Endothelial cell of umbilical vein (primary cell): ENCODE data around the gene PSME3IP1. TPM values are rescaled to one million over a fixed set of nuclear protein-coding genes. Genes with fewer than 3 reads are reported as not detected.

Experiments used
- BruUV-seq: library from RNA; stranded (reverse); fragments of 400-500 nt; replicated peaks from 2 replicates; lab custom pipeline; 2021; lab: Mats Ljungman, UMichigan
- CTCF ChIA-PET: fragments of 300-600, 350-600 bp; sonication (Branson Sonifier 250); formaldehyde crosslinking; loops from one replicate; lab custom pipeline; 2021; ENCODE audit warnings: antibody characterized with exemption, inconsistent platforms; lab: Charles Lee
- POLR2A ChIA-PET: fragments of 300-600, 350-600 bp; sonication (Branson Sonifier 250); formaldehyde crosslinking; loops from one replicate; lab custom pipeline; 2021; ENCODE audit warnings: antibody characterized with exemption, inconsistent platforms; lab: Charles Lee
- DNase-seq: peaks from one replicate; pipeline ENCODE4 v3.0.0-alpha.2; 2011; ENCODE audit warnings: low read depth, low spot score
- FAIRE-seq: peaks from 2 replicates; lab custom pipeline; 2011; peaks lifted over from hg19 to GRCh38; lab: Jason Lieb, UNC
- H2AFZ ChIP-seq: 2 replicates; pipeline ENCODE4 v1.6.0; 2012; ENCODE audit warnings: low read depth, low read length, control low read depth, inconsistent platforms
- H3K27ac ChIP-seq: 2 replicates; pipeline ENCODE4 v1.5.1; 2011; ENCODE audit warnings: low read depth, mild to moderate bottlenecking, control low read depth, low read length, moderate library complexity; ENCODE audit not compliant: insufficient read depth
- H3K27me3 ChIP-seq, 2 experiments: 2 replicates each; pipeline versions ENCODE4 v1.6.0 to v1.6.1; 2011; ENCODE audit warnings: low read length in 2 of 2, mixed read lengths in 1 of 2; ENCODE audit not compliant: control insufficient read depth in 2 of 2, insufficient read depth in 2 of 2
- H3K36me3 ChIP-seq, 2 experiments: 2 replicates in 1 of 2; 3 replicates in 1 of 2; pipeline ENCODE4 v1.5.1; 2011; ENCODE audit warnings: low read length in 2 of 2, mild to moderate bottlenecking in 1 of 2, moderate library complexity in 1 of 2; ENCODE audit not compliant: control insufficient read depth in 2 of 2, insufficient read depth in 2 of 2; ENCODE audit errors: extremely low read depth in 1 of 2
- H3K4me1 ChIP-seq: 3 replicates; pipeline ENCODE4 v1.5.1; 2011; ENCODE audit warnings: mild to moderate bottlenecking, low read length; ENCODE audit not compliant: control insufficient read depth, insufficient read depth; ENCODE audit errors: extremely low read depth
- H3K4me2 ChIP-seq: 2 replicates; pipeline ENCODE4 v1.6.1; 2011; ENCODE audit warnings: low read length, control low read depth, mixed read lengths; ENCODE audit not compliant: insufficient read depth
- H3K4me3 ChIP-seq, 3 experiments: fragments of 200-600 bp in 1 of 3; sonication (generic), shearing (Covaris generic) in 1 of 3; replicated peaks in 1 of 3; 2 replicates each; pipeline ENCODE4 v1.5.1; 2011 to 2016; ENCODE audit warnings: control low read depth in 3 of 3, low read length in 3 of 3, mild to moderate bottlenecking in 2 of 3, inconsistent platforms in 1 of 3, low read depth in 1 of 3, moderate library complexity in 1 of 3; ENCODE audit not compliant: insufficient read depth in 1 of 3
- H3K79me2 ChIP-seq: 2 replicates; pipeline ENCODE4 v1.6.0; 2012; ENCODE audit warnings: low read length, inconsistent platforms; ENCODE audit not compliant: control insufficient read depth, insufficient read depth
- H3K9ac ChIP-seq: replicated peaks from 2 replicates; pipeline ENCODE3; 2011; ENCODE audit warnings: low read length, control low read depth; ENCODE audit not compliant: insufficient read depth; ENCODE audit errors: extremely low read depth
- H3K9me1 ChIP-seq: replicated peaks from 3 replicates; pipeline ENCODE4 v1.6.0; 2011; ENCODE audit warnings: mild to moderate bottlenecking, low read length; ENCODE audit not compliant: control insufficient read depth, insufficient read depth; ENCODE audit errors: extremely low read depth
- H3K9me3 ChIP-seq: replicated peaks from 2 replicates; pipeline ENCODE4 v1.5.1; 2012; ENCODE audit warnings: low read length, inconsistent platforms; ENCODE audit not compliant: control insufficient read depth, insufficient read depth
- H4K20me1 ChIP-seq: replicated peaks from 2 replicates; pipeline ENCODE3; 2011; ENCODE audit warnings: mild to moderate bottlenecking, low read length; ENCODE audit not compliant: control insufficient read depth, insufficient read depth; ENCODE audit errors: extremely low read depth
- CTCF ChIP-seq, 2 donors: IDR thresholded peaks; 1 replicate in 1 of 2; 2 replicates in 1 of 2; pipeline ENCODE4 v1.5.1; 2011; ENCODE audit warnings: low read length in 2 of 2, mild to moderate bottlenecking in 2 of 2, moderate library complexity in 2 of 2, control low read depth in 1 of 2, inconsistent platforms in 1 of 2, low read depth in 1 of 2; ENCODE audit not compliant: insufficient read depth in 1 of 2; ENCODE audit errors: extremely low read depth in 1 of 2
- POLR2AphosphoS5 ChIP-seq: IDR thresholded peaks from 2 replicates; pipeline ENCODE4 v1.6.1; 2012; ENCODE audit warnings: low read depth, mild to moderate bottlenecking, control low read depth, low read length, moderate library complexity; ENCODE audit not compliant: insufficient read depth
- dilution Hi-C: fragments of 300-500 bp; cut with MboI; formaldehyde crosslinking; loops from one replicate; pipeline ENCODE4 v1.15.0; 2019; ENCODE audit warnings: low sequenced_read_pairs; ENCODE audit not compliant: extremely low pct_ligation_motif_present
- intact Hi-C: fragments of 100-400 bp; cut with micrococcal nuclease; formaldehyde crosslinking; loops from one replicate; pipeline ENCODE4 v1.10.0; 2022
- polyA plus RNA-seq, 4 experiments: library from polyadenylated mRNA; depleted of rRNA in 3 of 4; stranded (reverse) in 3 of 4; unstranded in 1 of 4; fragments of >200 nt; gene quantifications; 2 replicates each; pipeline versions ENCODE4 v1.2.1 to v1.2.3, GENCODE V29; 2011 to 2012; ENCODE audit warnings: missing spikeins in 1 of 4
- total RNA-seq: library from RNA; stranded (reverse); gene quantifications from 2 replicates; pipeline ENCODE4 v1.2.3, GENCODE V29; 2021

The PSME3IP1 gene
- total and polyA plus RNA-seq, 2 donors (not counting 3 experiments of a cell fraction or from before 2014, with no cell fraction given) = 86.2 to 91.8 TPM

GRCh38 chr16:57102888-57103851 is 82.7 kb downstream of the PSME3IP1 start:
- ChIA-PET CTCF (interaction anchor here (0.6 to 5.9 kb wide), 4 partner anchors 10 to 187 kb away, joined by 3 to 48 read pairs (median 3); partner anchors contain the start of gene CPNE2), POLR2A (no interaction called here)
- FAIRE-seq (no peak), DNase-seq (no peak)
- no peak overlapping the region for H3K9ac ChIP-seq
- dilution Hi-C loops (no loop called here), intact Hi-C loops (no loop called here)
- H3K4me3 ChIP-seq = no peak overlapping the region
- no peaks in the 10 kb centered on the region for H4K20me1 ChIP-seq
- no TSS peak for BruUV-seq
- TF ChIP-seq POLR2AphosphoS5 = no peak
- no peak for TF ChIP-seq CTCF (IDR thresholded peaks at IDR 0.05; ENCODE audit: extremely low read depth in 1 of 2, insufficient read depth in 1 of 2, low read depth in 1 of 2, low read length in 2 of 2)
- no peak overlapping the region for H2AFZ ChIP-seq
- H3K9me3 ChIP-seq = no peaks in the 10 kb centered on the region
- H3K9me1 ChIP-seq = no peaks in the 10 kb centered on the region
- H3K79me2 ChIP-seq = peaks cover 11% of the 10 kb centered on the region
- H3K36me3 ChIP-seq = no peaks in the 10 kb centered on the region
- no peak overlapping the region for H3K4me2 ChIP-seq
- no peaks in the 10 kb centered on the region for H3K27me3 ChIP-seq
- H3K27ac ChIP-seq = no peak overlapping the region
- no peaks in the 10 kb centered on the region for H3K4me1 ChIP-seq

Other genes starting within 250 kb of the PSME3IP1 start
- gene CETP, start 224.1 kb downstream of the PSME3IP1 start, total RNA-seq = 2.8 and 3.3 TPM in 2 replicates
- gene CETP, start 224.1 kb downstream of the PSME3IP1 start, polyA plus RNA-seq = 1.9 and 2.2 TPM in 2 replicates
- 20.1 and 26.3 TPM in 2 replicates for gene NLRC5, start 196.5 kb downstream of the PSME3IP1 start, total RNA-seq
- 7.4 and 8.0 TPM in 2 replicates for gene NLRC5, start 196.5 kb downstream of the PSME3IP1 start, polyA plus RNA-seq
- gene CPNE2, start 93.5 kb downstream of the PSME3IP1 start, total RNA-seq = 91.9 and 92.0 TPM in 2 replicates
- gene CPNE2, start 93.5 kb downstream of the PSME3IP1 start, polyA plus RNA-seq = 187 and 226 TPM in 2 replicates
- 55.1 and 55.8 TPM in 2 replicates for gene RSPRY1, start 290 bp upstream of the PSME3IP1 start, total RNA-seq
- 23.6 and 28.5 TPM in 2 replicates for gene RSPRY1, start 290 bp upstream of the PSME3IP1 start, polyA plus RNA-seq
- 76.7 and 80.4 TPM in 2 replicates for gene ARL2BP, start 59.2 kb upstream of the PSME3IP1 start, total RNA-seq
- gene ARL2BP, start 59.2 kb upstream of the PSME3IP1 start, polyA plus RNA-seq = 103 and 111 TPM in 2 replicates
- 3.1 and 4.4 TPM in 2 replicates for gene PLLP, start 98.6 kb upstream of the PSME3IP1 start, total RNA-seq
- 14.4 and 19.3 TPM in 2 replicates for gene PLLP, start 98.6 kb upstream of the PSME3IP1 start, polyA plus RNA-seq
- not detected in 2 replicates for gene CCL22, start 172.7 kb upstream of the PSME3IP1 start, total RNA-seq
- not detected in 2 replicates for gene CCL22, start 172.7 kb upstream of the PSME3IP1 start, polyA plus RNA-seq
- gene CX3CL1, start 186.5 kb upstream of the PSME3IP1 start, total RNA-seq = 1.2 and 2.3 TPM in 2 replicates
- gene CX3CL1, start 186.5 kb upstream of the PSME3IP1 start, polyA plus RNA-seq = 2.0 TPM in 2 replicates
- gene CCL17, start 218.7 kb upstream of the PSME3IP1 start, total RNA-seq = not detected in 2 replicates
- not detected in 2 replicates for gene CCL17, start 218.7 kb upstream of the PSME3IP1 start, polyA plus RNA-seq